MCF 10A (cell line): ENCODE measurements around the gene SPATA25. TPM values are rescaled to one million over a fixed set of nuclear protein-coding genes. Genes with fewer than 3 reads are reported as not detected.
"Not testable (repeated sequence)": the region's sequence is repeated elsewhere in the genome, so short reads cannot be mapped to it uniquely, and the experiment has no call there.

Source experiments
- BruUV-seq: library from RNA; stranded (reverse); fragments of 400-500 nt; replicated peaks from 2 replicates; lab custom pipeline; 2021; lab: Mats Ljungman, UMichigan
- CTCF ChIA-PET: fragments of 300-600 bp; sonication (Branson Sonifier 250); formaldehyde crosslinking; extraction: SDS; loops from one replicate; lab custom pipeline; 2021; ENCODE audit warnings: antibody characterized with exemption, inconsistent platforms; lab: Yijun Ruan, JAX
- POLR2A ChIA-PET: fragments of 300-600, 350-650 bp; sonication (Branson Sonifier 250); formaldehyde crosslinking; extraction: SDS; loops from one replicate; lab custom pipeline; 2020; ENCODE audit warnings: antibody characterized with exemption, inconsistent platforms; lab: Yijun Ruan, JAX
- DNase-seq: peaks from one replicate; pipeline ENCODE4 v3.0.0-alpha.2; 2018; ENCODE audit not compliant: unreplicated experiment
- H3K27ac Mint-ChIP-seq: one replicate; pipeline ENCODE4 v1.8.0; 2022; ENCODE audit warnings: mild to moderate bottlenecking, low read depth, mixed read lengths; ENCODE audit not compliant: unreplicated experiment
- H3K27me3 Mint-ChIP-seq: one replicate; pipeline ENCODE4 v1.8.0; 2022; ENCODE audit warnings: mixed read lengths; ENCODE audit not compliant: insufficient read depth, unreplicated experiment
- H3K36me3 Mint-ChIP-seq: one replicate; pipeline ENCODE4 v1.8.0; 2022; ENCODE audit warnings: mild to moderate bottlenecking, moderate library complexity, mixed read lengths; ENCODE audit not compliant: insufficient read depth, unreplicated experiment
- H3K4me1 Mint-ChIP-seq: one replicate; pipeline ENCODE4 v1.8.0; 2022; ENCODE audit warnings: mixed read lengths; ENCODE audit not compliant: insufficient read depth, unreplicated experiment
- H3K4me3 Mint-ChIP-seq: one replicate; pipeline ENCODE4 v1.8.0; 2022; ENCODE audit warnings: mild to moderate bottlenecking, moderate library complexity, mixed read lengths; ENCODE audit not compliant: unreplicated experiment
- H3K9me3 Mint-ChIP-seq: one replicate; pipeline ENCODE4 v1.8.0; 2022; ENCODE audit warnings: mixed read lengths; ENCODE audit not compliant: unreplicated experiment
- intact Hi-C: fragments of 100-400 bp; cut with micrococcal nuclease; formaldehyde crosslinking; loops from 2 replicates; pipeline ENCODE4 v1.14.1; 2022
- total RNA-seq: library from RNA; stranded (reverse); gene quantifications from 2 replicates; pipeline ENCODE4 v1.2.3, GENCODE V29; 2022
- TF ChIP-seq, protein P1 (sequence below): fragments of 200-600 bp; IDR thresholded peaks from one replicate; pipeline ENCODE4 v1.8.0; 2022; ENCODE audit warnings: antibody characterized with exemption, mild to moderate bottlenecking; ENCODE audit not compliant: unreplicated experiment

The SPATA25 gene
- total RNA-seq, 1 experiment from 2014 or later, result 0.72 TPM

DNA sequence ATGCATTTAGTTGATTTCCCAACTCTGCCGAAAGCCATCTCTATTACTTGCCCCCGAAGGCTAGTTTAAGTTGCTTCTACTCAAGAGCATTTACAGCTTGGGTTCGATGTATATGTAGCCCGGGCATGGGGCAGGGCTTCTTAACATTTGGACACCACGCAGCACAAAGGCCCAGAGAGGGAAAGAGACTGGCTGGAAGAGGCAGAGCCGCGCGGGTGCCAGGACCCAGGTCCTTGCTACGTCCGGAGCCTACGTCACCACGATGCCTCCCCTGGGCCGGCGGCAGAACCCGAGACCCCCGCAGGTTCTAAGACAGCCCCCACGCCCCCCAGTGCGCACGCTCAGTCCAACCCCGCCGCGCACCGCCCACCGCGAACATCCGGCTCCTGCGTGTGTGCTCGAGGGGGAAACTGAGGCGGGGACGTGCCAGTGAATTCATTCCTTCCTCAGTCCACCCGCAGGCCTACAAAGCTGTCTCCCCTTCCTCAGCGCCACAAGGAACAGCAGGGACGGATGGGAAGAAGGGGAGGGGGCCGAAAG lies 46.7 kb upstream of the SPATA25 start:
- Mint-ChIP-seq H3K4me1 (no peaks in the 10 kb centered on the region), H3K36me3 (peaks cover 24% of the 10 kb centered on the region), H3K4me3 (peak overlapping the region; percentile 94), H3K9me3 (no peaks in the 10 kb centered on the region), H3K27me3 (no peaks in the 10 kb centered on the region), H3K27ac (peak overlapping the region; percentile 92)
- TF ChIP-seq, protein P1, sequence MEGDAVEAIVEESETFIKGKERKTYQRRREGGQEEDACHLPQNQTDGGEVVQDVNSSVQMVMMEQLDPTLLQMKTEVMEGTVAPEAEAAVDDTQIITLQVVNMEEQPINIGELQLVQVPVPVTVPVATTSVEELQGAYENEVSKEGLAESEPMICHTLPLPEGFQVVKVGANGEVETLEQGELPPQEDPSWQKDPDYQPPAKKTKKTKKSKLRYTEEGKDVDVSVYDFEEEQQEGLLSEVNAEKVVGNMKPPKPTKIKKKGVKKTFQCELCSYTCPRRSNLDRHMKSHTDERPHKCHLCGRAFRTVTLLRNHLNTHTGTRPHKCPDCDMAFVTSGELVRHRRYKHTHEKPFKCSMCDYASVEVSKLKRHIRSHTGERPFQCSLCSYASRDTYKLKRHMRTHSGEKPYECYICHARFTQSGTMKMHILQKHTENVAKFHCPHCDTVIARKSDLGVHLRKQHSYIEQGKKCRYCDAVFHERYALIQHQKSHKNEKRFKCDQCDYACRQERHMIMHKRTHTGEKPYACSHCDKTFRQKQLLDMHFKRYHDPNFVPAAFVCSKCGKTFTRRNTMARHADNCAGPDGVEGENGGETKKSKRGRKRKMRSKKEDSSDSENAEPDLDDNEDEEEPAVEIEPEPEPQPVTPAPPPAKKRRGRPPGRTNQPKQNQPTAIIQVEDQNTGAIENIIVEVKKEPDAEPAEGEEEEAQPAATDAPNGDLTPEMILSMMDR, result no peak
- DNase-seq, result no peak
- ChIA-PET POLR2A (interaction anchor here (0.6 to 6.6 kb wide), 37 partner anchors 10 to 755 kb away, joined by 3 to 123 read pairs (median 6); partner anchors contain the start of genes ACOT8, CTSA, DNTTIP1 and NEURL2), CTCF (interaction anchor here (0.6 to 2.4 kb wide), 19 partner anchors 10 to 412 kb away, joined by 3 to 10 read pairs (median 4); partner anchors contain the start of genes CTSA and NEURL2)
- TSS peak; percentile 76 for BruUV-seq
- intact Hi-C loops, result loop anchor here (2.0 to 10.0 kb wide), 4 partner anchors 29 to 139 kb away; partner anchors contain the start of genes ACOT8, DNTTIP1, WFDC3 and ZSWIM3

DNA sequence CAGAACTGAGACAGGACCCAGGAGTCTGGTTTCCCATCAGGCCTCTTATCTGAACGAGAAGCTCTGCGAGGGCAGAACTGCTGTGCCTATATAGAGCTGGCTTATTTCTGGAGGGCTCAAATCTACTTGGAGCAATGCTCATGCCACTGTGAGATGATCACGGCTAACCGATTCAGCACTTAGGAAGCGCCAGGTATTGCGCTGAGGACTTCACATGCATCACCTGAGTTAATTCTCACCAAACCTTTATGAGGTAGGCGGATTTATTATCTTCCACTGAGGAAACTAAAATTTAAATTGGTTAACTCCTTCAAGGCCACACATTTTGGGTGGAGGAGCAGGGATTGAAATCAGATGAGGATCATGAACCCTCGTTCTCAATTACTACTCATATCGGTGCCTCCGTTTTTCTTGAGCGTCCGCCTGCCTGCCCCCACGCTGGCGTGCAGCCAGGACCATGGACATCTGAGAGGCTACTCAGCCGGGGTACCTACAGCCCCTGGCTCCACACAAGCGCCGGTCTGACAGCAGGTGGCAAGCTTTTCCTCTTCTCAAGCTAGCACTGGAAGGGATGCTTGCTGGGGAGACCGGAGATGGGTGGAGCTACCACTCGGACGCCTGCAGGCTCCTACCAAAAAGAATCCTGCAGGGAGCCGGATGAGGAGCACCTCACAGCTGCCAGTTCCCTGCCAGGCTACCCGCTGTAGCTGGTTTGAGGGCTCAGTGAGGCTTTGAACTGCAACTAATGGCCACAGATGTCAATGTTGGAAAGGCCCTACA lies 46.0 kb upstream of the SPATA25 start:
- CTCF ChIA-PET, result interaction anchor here (0.6 to 2.4 kb wide), 18 partner anchors 9 to 413 kb away, joined by 3 to 10 read pairs (median 4); partner anchors contain the start of genes CTSA, NEURL2 and ZSWIM1
- TF ChIP-seq, protein P1, result peak; percentile 39
- POLR2A ChIA-PET, result interaction anchor here (0.6 to 6.6 kb wide), 24 partner anchors 9 to 576 kb away, joined by 3 to 123 read pairs (median 18); partner anchors contain the start of genes ACOT8, CTSA, DNTTIP1 and NEURL2
- BruUV-seq, result no TSS peak
- DNase-seq, result peak; percentile 81
- H3K36me3 Mint-ChIP-seq, result peaks cover 20% of the 10 kb centered on the region
- H3K27me3 Mint-ChIP-seq, result no peaks in the 10 kb centered on the region
- H3K4me1 Mint-ChIP-seq, result no peaks in the 10 kb centered on the region
- H3K27ac Mint-ChIP-seq, result peak overlapping the region; percentile 16
- intact Hi-C loops, result loop anchor here (2.0 to 10.0 kb wide), 4 partner anchors 29 to 139 kb away; partner anchors contain the start of genes ACOT8, DNTTIP1, WFDC3 and ZSWIM3
- H3K9me3 Mint-ChIP-seq, result no peaks in the 10 kb centered on the region
- peak overlapping the region; percentile 94 for H3K4me3 Mint-ChIP-seq

DNA sequence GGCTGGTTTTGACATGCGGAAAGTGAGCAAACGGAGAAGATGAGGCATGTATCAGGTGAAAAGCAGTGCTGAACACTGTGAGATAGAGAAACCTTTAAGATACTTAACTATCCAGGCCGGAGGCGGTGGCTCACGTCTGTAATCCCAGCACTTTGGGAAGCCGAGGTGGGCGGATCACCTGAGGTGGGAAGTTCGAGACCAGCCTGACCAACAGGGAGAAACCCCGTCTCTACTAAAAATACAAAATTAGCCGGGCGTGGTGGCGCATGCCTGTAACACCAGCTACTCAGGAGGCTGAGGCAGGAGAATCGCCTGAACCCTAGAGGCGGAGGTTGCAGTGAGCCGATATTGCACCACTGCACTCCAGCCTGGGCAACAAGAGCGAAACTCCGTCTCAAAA lies 44.3 kb upstream of the SPATA25 start:
- H3K4me3 Mint-ChIP-seq, H3K4me1 Mint-ChIP-seq, BruUV-seq, H3K27ac Mint-ChIP-seq, DNase-seq, H3K27me3 Mint-ChIP-seq, H3K9me3 Mint-ChIP-seq: not testable (repeated sequence)
- H3K36me3 Mint-ChIP-seq, result peaks cover 16% of the 10 kb centered on the region
- CTCF ChIA-PET, result interaction anchor here (0.7 to 0.9 kb wide), 2 partner anchors 39 to 40 kb away, joined by 3 to 4 read pairs; no protein-coding TSS in a partner anchor
- POLR2A ChIA-PET, result interaction anchor here (3.9 kb wide), 1 partner anchor 153 kb away, joined by 18 read pairs; no protein-coding TSS in a partner anchor
- intact Hi-C loops, result loop anchor here (10.0 kb wide), 1 partner anchor 137 kb away; the partner anchor contains the start of genes DNTTIP1 and WFDC3

DNA sequence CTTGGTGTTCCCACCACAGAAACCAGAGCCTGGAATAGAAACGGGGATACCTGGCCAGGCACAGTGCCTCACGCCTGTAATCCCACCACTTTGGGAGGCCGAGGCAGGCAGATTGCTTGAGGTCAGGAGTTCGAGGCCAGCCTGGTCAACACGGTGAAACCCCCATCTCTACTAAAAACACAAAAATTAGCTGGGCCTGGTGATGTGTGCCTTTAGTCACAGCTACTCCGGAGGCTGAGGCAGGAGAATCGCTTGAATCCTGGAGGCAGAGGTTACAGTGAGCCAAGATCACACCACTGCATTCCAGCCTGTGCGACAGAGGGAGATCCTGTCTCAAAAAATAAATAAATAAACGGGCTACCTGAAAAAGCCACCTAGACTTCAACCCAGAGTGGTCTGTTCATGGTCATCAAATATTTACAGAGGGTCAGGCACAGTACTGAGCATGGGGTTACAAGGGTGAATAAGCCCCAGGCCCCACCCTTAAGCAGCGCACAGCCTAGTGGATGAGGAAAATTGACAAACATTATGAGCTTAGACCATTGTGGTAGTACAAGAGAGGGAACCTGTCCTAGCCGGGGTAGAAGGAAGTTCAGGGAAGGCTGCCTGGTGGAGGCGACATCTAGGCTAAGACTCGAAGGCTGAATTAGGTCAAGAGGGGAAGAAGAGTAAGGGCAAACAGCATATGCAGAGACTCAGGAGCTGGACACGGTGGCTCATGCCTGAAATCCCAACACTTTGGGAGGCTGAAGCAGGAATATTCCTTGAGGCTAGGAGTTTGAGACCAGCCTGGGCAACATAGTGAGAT lies 39.9 kb upstream of the SPATA25 start:
- H3K36me3 Mint-ChIP-seq, result peaks cover under 1% of the 10 kb centered on the region
- no peak overlapping the region for H3K27ac Mint-ChIP-seq
- ChIA-PET CTCF (interaction anchor here (0.6 to 1.4 kb wide), 8 partner anchors 12 to 141 kb away, joined by 3 to 4 read pairs (median 3); partner anchors contain the start of genes CTSA and ZSWIM1), POLR2A (interaction anchor here (0.6 to 1.3 kb wide), 7 partner anchors 10 to 1328 kb away, joined by 3 to 4 read pairs (median 3); no protein-coding TSS in a partner anchor)
- no peaks in the 10 kb centered on the region for H3K9me3 Mint-ChIP-seq
- peaks cover 1% of the 10 kb centered on the region for H3K27me3 Mint-ChIP-seq
- intact Hi-C loops, result no loop called here
- no peak for DNase-seq
- BruUV-seq, result no TSS peak
- peaks cover 5% of the 10 kb centered on the region for H3K4me1 Mint-ChIP-seq
- no peak overlapping the region for H3K4me3 Mint-ChIP-seq
- TF ChIP-seq, protein P1, result no peak
